Fibroblast of lung (primary cell): ENCODE results near the gene VAC14. TPM values are rescaled to one million over a fixed set of nuclear protein-coding genes. Genes with fewer than 3 reads are reported as not detected.

Source experiments
- DNase-seq, 2 donors: peaks; one replicate each; pipeline versions ENCODE4 v3.0.0 to v3.0.0-alpha.2; 2010; ENCODE audit warnings: low read depth in 2 of 2
- H2AFZ ChIP-seq: 2 replicates; pipeline ENCODE4 v1.5.1; 2012; ENCODE audit warnings: low read length, control low read depth, inconsistent platforms
- H3K27ac ChIP-seq: 2 replicates; pipeline ENCODE4 v1.5.1; 2011; ENCODE audit warnings: low read length, control low read depth; ENCODE audit not compliant: insufficient read depth
- H3K27me3 ChIP-seq: 2 replicates; pipeline ENCODE4 v1.5.1; 2011; ENCODE audit warnings: mild to moderate bottlenecking, low read length; ENCODE audit not compliant: control insufficient read depth, insufficient read depth
- H3K36me3 ChIP-seq: 2 replicates; pipeline ENCODE4 v1.5.1; 2011; ENCODE audit warnings: low read length; ENCODE audit not compliant: control insufficient read depth, insufficient read depth
- H3K4me1 ChIP-seq: 2 replicates; pipeline ENCODE4 v1.5.1; 2011; ENCODE audit warnings: low read length; ENCODE audit not compliant: control insufficient read depth, insufficient read depth; ENCODE audit errors: extremely low read depth
- H3K4me2 ChIP-seq: 2 replicates; pipeline ENCODE4 v1.5.1; 2011; ENCODE audit warnings: low read length, control low read depth; ENCODE audit not compliant: insufficient read depth; ENCODE audit errors: extremely low read depth
- H3K4me3 ChIP-seq, 4 experiments: fragments of 200-600 bp in 1 of 4; sonication (generic) in 1 of 4; replicated peaks in 1 of 4; 2 replicates each; pipeline ENCODE4 v1.5.1; 2011 to 2016; ENCODE audit warnings: low read length in 4 of 4, low read depth in 3 of 4, mild to moderate bottlenecking in 3 of 4, control low read depth in 2 of 4, inconsistent platforms in 1 of 4, mixed read lengths in 1 of 4; ENCODE audit not compliant: insufficient read depth in 1 of 4; ENCODE audit errors: control extremely low read depth in 1 of 4
- H3K79me2 ChIP-seq: 2 replicates; pipeline ENCODE4 v1.5.1; 2012; ENCODE audit warnings: mild to moderate bottlenecking, low read length, inconsistent platforms; ENCODE audit not compliant: control insufficient read depth, insufficient read depth
- H3K9ac ChIP-seq: 2 replicates; pipeline ENCODE4 v1.5.1; 2011; ENCODE audit warnings: mild to moderate bottlenecking, low read length, control low read depth; ENCODE audit not compliant: insufficient read depth
- H3K9me3 ChIP-seq: 2 replicates; pipeline ENCODE4 v1.5.1; 2012; ENCODE audit warnings: low read depth, low read length; ENCODE audit not compliant: control insufficient read depth, insufficient read depth
- H4K20me1 ChIP-seq: 2 replicates; pipeline ENCODE4 v1.5.1; 2011; ENCODE audit warnings: low read length; ENCODE audit not compliant: control insufficient read depth, insufficient read depth; ENCODE audit errors: extremely low read depth
- CTCF ChIP-seq, 2 donors: IDR thresholded peaks in 1 of 2; conservative IDR thresholded peaks in 1 of 2; 1 replicate in 1 of 2; 2 replicates in 1 of 2; pipeline ENCODE4 v1.5.1; 2011 to 2012; ENCODE audit warnings: low read length in 2 of 2, control low read depth in 1 of 2, inconsistent platforms in 1 of 2, low read depth in 1 of 2, mild to moderate bottlenecking in 1 of 2
- EZH2 ChIP-seq: IDR thresholded peaks from 2 replicates; pipeline ENCODE4 v1.5.1; 2012; ENCODE audit warnings: low read length, control low read depth, mild to moderate bottlenecking; ENCODE audit errors: missing control alignments
- polyA plus RNA-seq, 2 donors: library from polyadenylated mRNA; depleted of rRNA in 1 of 2; stranded (reverse) in 1 of 2; unstranded in 1 of 2; fragments of >200 nt; gene quantifications; 2 replicates each; pipeline ENCODE4 v1.2.1, GENCODE V29; 2011 to 2012; ENCODE audit warnings: missing spikeins in 1 of 2
- total RNA-seq: library from RNA; depleted of rRNA; stranded (reverse); fragments of >200 nt; gene quantifications from 2 replicates; pipeline ENCODE4 v1.2.1, GENCODE V29; 2014

The VAC14 gene
- total and polyA plus RNA-seq, 2 donors (not counting 1 experiment from before 2014, with no cell fraction given), result 25.0 to 29.2 TPM

GRCh38 chr16:70766176-70766575 is 34.8 kb downstream of the VAC14 start:
- Histone ChIP-seq H3K4me1 (peaks cover 12% of the 10 kb centered on the region), H3K27ac (no peak overlapping the region)
- TF ChIP-seq EZH2 (no peak), CTCF (conservative IDR thresholded peaks at IDR 0.05 in 1 of 2, IDR thresholded peaks at IDR 0.05 in 1 of 2; ENCODE audit: low read depth in 1 of 2, low read length in 2 of 2) (no peak)

GRCh38 chr16:70765491-70765890 is 35.5 kb downstream of the VAC14 start:
- no peaks in the 10 kb centered on the region for H3K9me3 ChIP-seq
- H3K4me1 ChIP-seq, result peaks cover 19% of the 10 kb centered on the region
- no peak overlapping the region for H3K4me2 ChIP-seq
- no peak overlapping the region for H3K27ac ChIP-seq
- no peak overlapping the region for H3K4me3 ChIP-seq
- H2AFZ ChIP-seq, result no peak overlapping the region
- no peaks in the 10 kb centered on the region for H4K20me1 ChIP-seq
- no peak for DNase-seq
- TF ChIP-seq EZH2 (no peak), CTCF (conservative IDR thresholded peaks at IDR 0.05 in 1 of 2, IDR thresholded peaks at IDR 0.05 in 1 of 2; ENCODE audit: low read depth in 1 of 2, low read length in 2 of 2) (no peak)
- H3K79me2 ChIP-seq, result no peaks in the 10 kb centered on the region
- H3K27me3 ChIP-seq, result no peaks in the 10 kb centered on the region
- H3K36me3 ChIP-seq, result peaks cover 3% of the 10 kb centered on the region
- H3K9ac ChIP-seq, result no peak overlapping the region

More at GRCh38 chr16:70766176-70766575, 34.8 kb downstream of the VAC14 start:
- Histone ChIP-seq H3K9ac (no peak overlapping the region), H2AFZ (no peak overlapping the region), H3K4me2 (no peak overlapping the region), H4K20me1 (no peaks in the 10 kb centered on the region), H3K9me3 (no peaks in the 10 kb centered on the region), H3K36me3 (peaks cover 3% of the 10 kb centered on the region), H3K27me3 (no peaks in the 10 kb centered on the region), H3K4me3 (no peak overlapping the region), H3K79me2 (no peaks in the 10 kb centered on the region)
- DNase-seq, result no peak

GRCh38 chr16:70764632-70765031 is 36.3 kb downstream of the VAC14 start:
- Histone ChIP-seq H3K27me3 (no peaks in the 10 kb centered on the region), H3K4me3 (no peak overlapping the region), H3K27ac (no peak overlapping the region), H3K4me2 (no peak overlapping the region), H3K36me3 (peaks cover 5% of the 10 kb centered on the region), H3K9ac (no peak overlapping the region), H3K79me2 (no peaks in the 10 kb centered on the region), H3K9me3 (no peaks in the 10 kb centered on the region), H4K20me1 (no peaks in the 10 kb centered on the region), H3K4me1 (peaks cover 26% of the 10 kb centered on the region), H2AFZ (no peak overlapping the region)
- no peak for DNase-seq
- TF ChIP-seq CTCF (conservative IDR thresholded peaks at IDR 0.05 in 1 of 2, IDR thresholded peaks at IDR 0.05 in 1 of 2; ENCODE audit: low read depth in 1 of 2, low read length in 2 of 2), result no peak
- no peak for TF ChIP-seq EZH2
